ENCODE data around the gene ABCD4.
"Not testable (repeated sequence)": the region's sequence is repeated elsewhere in the genome, so short reads cannot be mapped to it uniquely, and the experiment has no call there.

Gene ABCD4

GRCh38 chr14:74286736-74287135, 16.0 kb downstream of the ABCD4 start:
- Histone ChIP-seq H3K27me3 (ENCODE audit: insufficient read depth, low read depth, severe bottlenecking) (no peaks in the 10 kb centered on the region), H3K9me3 (ENCODE audit: severe bottlenecking) (no peaks in the 10 kb centered on the region), H3K36me3 (peaks cover 62% of the 10 kb centered on the region), H3K4me3 (ENCODE audit: low read depth, low read length) (no peak overlapping the region), H3K27ac (no peak overlapping the region)
- no peak for DNase-seq
- no peak for TF ChIP-seq CTCF (IDR thresholded peaks at IDR 0.05; ENCODE audit: low read depth, low read length)

- Histone ChIP-seq H3K27me3 (ENCODE audit: insufficient read depth, low read depth, severe bottlenecking) (no peaks in the 10 kb centered on the region), H3K9me3 (ENCODE audit: severe bottlenecking) (peaks cover 4% of the 10 kb centered on the region), H3K27ac (no peak overlapping the region), H3K4me3 (ENCODE audit: low read depth, low read length) (no peak overlapping the region), H3K36me3 (peaks cover 27% of the 10 kb centered on the region)
- DNase-seq: no peak
- no peak for TF ChIP-seq CTCF (IDR thresholded peaks at IDR 0.05; ENCODE audit: low read depth, low read length)
Measured at GRCh38 chr14:74281069-74281468, 21.7 kb downstream of the ABCD4 start.

GRCh38 chr14:74278080-74278479, 24.7 kb downstream of the ABCD4 start:
- H3K36me3 ChIP-seq: peaks cover 1% of the 10 kb centered on the region
- TF ChIP-seq CTCF (IDR thresholded peaks at IDR 0.05; ENCODE audit: low read depth, low read length): no peak
- H3K27me3 ChIP-seq (ENCODE audit: insufficient read depth, low read depth, severe bottlenecking): no peaks in the 10 kb centered on the region
- no peak for DNase-seq
- H3K9me3 ChIP-seq (ENCODE audit: severe bottlenecking): peaks cover 4% of the 10 kb centered on the region
- no peak overlapping the region for H3K4me3 ChIP-seq (ENCODE audit: low read depth, low read length)
- H3K27ac ChIP-seq: no peak overlapping the region

GRCh38 chr14:74275241-74275841, 27.4 kb downstream of the ABCD4 start:
- no peaks in the 10 kb centered on the region; the same call in 1 of the 2 replicates for H3K36me3 ChIP-seq
- H3K27me3 ChIP-seq (ENCODE audit: insufficient read depth, low read depth, severe bottlenecking): no peaks in the 10 kb centered on the region
- TF ChIP-seq CTCF (IDR thresholded peaks at IDR 0.05; ENCODE audit: low read depth, low read length): no peak
- peaks cover 4% of the 10 kb centered on the region for H3K9me3 ChIP-seq (ENCODE audit: severe bottlenecking)
- no peak overlapping the region for H3K4me3 ChIP-seq (ENCODE audit: low read depth, low read length)
- H3K27ac ChIP-seq: no peak overlapping the region
- no peak for DNase-seq

- Histone ChIP-seq H3K27me3 (ENCODE audit: insufficient read depth, low read depth, severe bottlenecking) (no peaks in the 10 kb centered on the region), H3K4me3 (ENCODE audit: low read depth, low read length) (no peak overlapping the region), H3K9me3 (ENCODE audit: severe bottlenecking) (no peaks in the 10 kb centered on the region), H3K36me3 (no peaks in the 10 kb centered on the region), H3K27ac (no peak overlapping the region)
- TF ChIP-seq CTCF (IDR thresholded peaks at IDR 0.05; ENCODE audit: low read depth, low read length): no peak
- DNase-seq: no peak
Measured at GRCh38 chr14:74271365-74271764, 31.4 kb downstream of the ABCD4 start.

GRCh38 chr14:74270382-74271177, 32.2 kb downstream of the ABCD4 start:
- DNase-seq; H3K4me3 ChIP-seq (ENCODE audit: low read depth, low read length); H3K9me3 ChIP-seq (ENCODE audit: severe bottlenecking); H3K36me3 ChIP-seq; H3K27ac ChIP-seq; H3K27me3 ChIP-seq (ENCODE audit: insufficient read depth, low read depth, severe bottlenecking): not testable (repeated sequence)
